OCI-LY7 (cell line): ENCODE measurements around the gene KNCN. TPM values are rescaled to one million over a fixed set of nuclear protein-coding genes. Genes with fewer than 3 reads are reported as not detected.

ENCODE experiments used
- BruUV-seq: library from RNA; stranded (reverse); fragments of 400-500 nt; replicated peaks from 2 replicates; lab custom pipeline; 2021; lab: Mats Ljungman, UMichigan
- CTCF ChIA-PET: fragments of 300-600 bp; sonication (Branson Sonifier 250); formaldehyde crosslinking; loops from one replicate; lab custom pipeline; 2022; ENCODE audit warnings: antibody characterized with exemption; ENCODE audit not compliant: unreplicated experiment; lab: Charles Lee
- POLR2A ChIA-PET: fragments of 300-600 bp; sonication (Branson Sonifier 250); formaldehyde crosslinking; loops from one replicate; lab custom pipeline; 2022; ENCODE audit warnings: antibody characterized with exemption; lab: Charles Lee
- DNase-seq: peaks from one replicate; pipeline ENCODE4 v3.0.0-alpha.2; 2015; ENCODE audit warnings: low spot score
- H2AFZ ChIP-seq: fragments of 200-600 bp; sonication (generic), shearing (Covaris generic); 2 replicates; pipeline ENCODE4 v1.6.1; 2014; ENCODE audit warnings: mild to moderate bottlenecking, antibody characterized with exemption, low read length, moderate library complexity
- H3K27ac ChIP-seq: fragments of 200-600 bp; sonication (generic); 2 replicates; pipeline ENCODE4 v1.5.1; 2014; ENCODE audit warnings: mixed run types, low read depth, mild to moderate bottlenecking, moderate library complexity, low read length, inconsistent platforms; ENCODE audit not compliant: poor library complexity, severe bottlenecking
- H3K36me3 ChIP-seq: fragments of 200-600 bp; sonication (generic); 2 replicates; pipeline ENCODE4 v1.6.1; 2014; ENCODE audit warnings: mild to moderate bottlenecking, antibody characterized with exemption, low read length, moderate library complexity, mixed read lengths; ENCODE audit not compliant: insufficient read depth
- H3K4me1 ChIP-seq: fragments of 200-600 bp; sonication (generic); 2 replicates; pipeline ENCODE4 v1.5.1; 2014; ENCODE audit warnings: mild to moderate bottlenecking, low read length; ENCODE audit not compliant: insufficient read depth, poor library complexity, severe bottlenecking
- H3K4me2 ChIP-seq: fragments of 200-600 bp; sonication (generic); 2 replicates; pipeline ENCODE4 v1.6.1; 2014; ENCODE audit warnings: mild to moderate bottlenecking, low read length
- H3K4me3 ChIP-seq: fragments of 200-600 bp; sonication (generic); 2 replicates; pipeline ENCODE4 v1.5.1; 2014; ENCODE audit warnings: mild to moderate bottlenecking, low read depth, low read length; ENCODE audit not compliant: poor library complexity, severe bottlenecking
- H3K79me2 ChIP-seq: fragments of 200-600 bp; sonication (generic); 2 replicates; pipeline ENCODE4 v1.6.1; 2016; ENCODE audit warnings: low read depth, mild to moderate bottlenecking, low read length, moderate library complexity, mixed read lengths; ENCODE audit not compliant: insufficient read depth
- H3K9me2 ChIP-seq: fragments of 200-600 bp; sonication (generic); 2 replicates; pipeline ENCODE4 v1.6.1; 2016; ENCODE audit warnings: mild to moderate bottlenecking, low read length, mixed read lengths; ENCODE audit not compliant: insufficient read depth
- H3K9me3 ChIP-seq: fragments of 200-600 bp; sonication (generic); 2 replicates; pipeline ENCODE4 v1.6.1; 2014; ENCODE audit warnings: mild to moderate bottlenecking, mixed run types, low read length, mixed read lengths
- H4K20me1 ChIP-seq: fragments of 200-600 bp; sonication (generic); 2 replicates; pipeline ENCODE4 v1.6.1; 2014; ENCODE audit warnings: mild to moderate bottlenecking, antibody characterized with exemption, low read length, moderate library complexity, mixed read lengths; ENCODE audit not compliant: insufficient read depth
- EZH2phosphoT487 ChIP-seq: fragments of 200-600 bp; sonication (generic); IDR thresholded peaks from 2 replicates; pipeline ENCODE4 v1.6.1; 2018; ENCODE audit warnings: low read depth, borderline replicate concordance, mild to moderate bottlenecking, mixed run types, antibody characterized with exemption, low read length, moderate library complexity, mixed read lengths
- intact Hi-C: fragments of 100-400 bp; cut with micrococcal nuclease; formaldehyde crosslinking; loops from one replicate; pipeline ENCODE4 v1.10.0; 2022; ENCODE audit not compliant: unreplicated experiment
- total RNA-seq, 2 experiments: library from RNA; depleted of rRNA in 1 of 2; stranded (reverse); fragments of >200 nt in 1 of 2; shearing (Covaris generic) in 1 of 2; gene quantifications; 2 replicates each; pipeline ENCODE4 v1.2.3, GENCODE V29; 2014 to 2022
- TF ChIP-seq, protein P1 (sequence below): fragments of 200-600 bp; sonication (generic); conservative IDR thresholded peaks from 2 replicates; pipeline ENCODE4 v1.5.1; 2014; ENCODE audit warnings: mild to moderate bottlenecking, antibody characterized with exemption, low read length, moderate library complexity, mixed read lengths

The KNCN gene
- total RNA-seq, 2 experiments from 2014 or later, result not detected

DNA sequence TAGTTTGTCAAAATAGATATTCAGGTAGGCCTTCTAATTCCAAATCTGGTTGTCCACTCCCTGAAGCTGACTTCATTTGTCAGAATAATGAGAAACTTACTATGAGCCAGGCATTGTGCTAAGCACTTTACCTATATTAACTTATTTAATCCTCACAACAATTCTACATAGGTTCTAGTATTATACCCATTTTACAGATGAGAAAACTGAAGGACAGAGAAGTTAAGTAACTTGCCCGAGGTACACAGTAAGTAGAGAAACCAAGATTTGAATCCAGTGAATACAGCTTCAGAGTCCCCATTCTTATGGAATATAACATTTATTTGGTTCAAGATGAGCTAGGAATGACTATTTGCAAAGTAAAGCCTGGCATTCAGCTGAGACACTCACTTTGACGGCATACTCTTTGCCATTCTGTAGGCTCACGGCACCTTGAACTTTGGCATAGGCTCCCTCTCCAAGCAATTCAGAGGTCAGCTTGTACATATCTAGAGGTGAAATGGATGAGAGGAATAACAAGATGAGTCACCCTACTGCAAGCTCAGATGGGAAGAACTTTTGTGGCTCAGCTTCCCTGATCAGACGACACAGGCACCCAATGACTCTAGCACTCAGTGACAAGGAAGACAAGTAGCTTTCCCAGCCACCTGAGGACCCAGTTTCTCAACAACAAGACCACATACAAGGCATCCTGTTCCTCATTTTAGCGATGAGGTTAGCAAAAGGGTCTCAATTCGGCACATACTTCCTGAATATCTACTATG is 28.9 kb upstream of the KNCN start:
- CTCF ChIA-PET, result no interaction called here

DNA sequence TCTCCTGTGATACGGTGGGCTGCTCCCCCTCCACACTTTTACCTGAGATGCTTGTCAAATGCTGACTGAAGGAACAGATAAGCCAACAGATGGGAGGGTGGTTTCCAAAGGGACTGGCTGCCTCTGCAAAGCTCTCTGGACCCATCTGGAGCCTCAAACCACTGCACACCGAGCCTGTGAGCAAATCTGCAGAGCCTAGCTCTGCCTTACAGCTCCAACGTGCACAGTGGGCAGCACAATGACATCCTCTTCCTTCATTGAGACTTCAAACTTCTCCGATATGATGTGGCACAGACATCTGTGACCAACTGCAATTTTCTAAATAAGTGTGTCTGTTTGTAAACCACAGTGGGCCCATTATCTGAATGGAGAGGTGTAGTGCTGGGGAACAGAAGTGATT is 26.2 kb upstream of the KNCN start:
- peaks cover 17% of the 10 kb centered on the region; the same call in 1 of the 2 replicates for H3K36me3 ChIP-seq
- TF ChIP-seq EZH2phosphoT487, result no peak
- no TSS peak for BruUV-seq
- H3K4me3 ChIP-seq, result no peak overlapping the region
- H3K9me3 ChIP-seq, result no peaks in the 10 kb centered on the region
- DNase-seq, result no peak
- no peaks in the 10 kb centered on the region for H3K79me2 ChIP-seq
- H3K4me2 ChIP-seq, result no peak overlapping the region
- CTCF ChIA-PET, result no interaction called here
- POLR2A ChIA-PET, result interaction anchor here (0.8 kb wide), 1 partner anchor 19 kb away, joined by 4 read pairs; no protein-coding TSS in a partner anchor
- H3K27ac ChIP-seq, result no peak overlapping the region
- no peaks in the 10 kb centered on the region for H3K9me2 ChIP-seq
- no peaks in the 10 kb centered on the region for H4K20me1 ChIP-seq
- no peak overlapping the region for H2AFZ ChIP-seq
- no peaks in the 10 kb centered on the region for H3K4me1 ChIP-seq
- intact Hi-C loops, result no loop called here

More for the DNA sequence above, 28.9 kb upstream of the KNCN start:
- peaks cover 17% of the 10 kb centered on the region; the same call in 1 of the 2 replicates for H3K36me3 ChIP-seq
- no peak overlapping the region for H3K4me2 ChIP-seq
- no peaks in the 10 kb centered on the region for H3K9me3 ChIP-seq
- H3K27ac ChIP-seq, result no peak overlapping the region
- intact Hi-C loops, result no loop called here
- H3K4me3 ChIP-seq, result no peak overlapping the region
- H3K79me2 ChIP-seq, result no peaks in the 10 kb centered on the region
- no peak for TF ChIP-seq EZH2phosphoT487
- TF ChIP-seq, protein P1, sequence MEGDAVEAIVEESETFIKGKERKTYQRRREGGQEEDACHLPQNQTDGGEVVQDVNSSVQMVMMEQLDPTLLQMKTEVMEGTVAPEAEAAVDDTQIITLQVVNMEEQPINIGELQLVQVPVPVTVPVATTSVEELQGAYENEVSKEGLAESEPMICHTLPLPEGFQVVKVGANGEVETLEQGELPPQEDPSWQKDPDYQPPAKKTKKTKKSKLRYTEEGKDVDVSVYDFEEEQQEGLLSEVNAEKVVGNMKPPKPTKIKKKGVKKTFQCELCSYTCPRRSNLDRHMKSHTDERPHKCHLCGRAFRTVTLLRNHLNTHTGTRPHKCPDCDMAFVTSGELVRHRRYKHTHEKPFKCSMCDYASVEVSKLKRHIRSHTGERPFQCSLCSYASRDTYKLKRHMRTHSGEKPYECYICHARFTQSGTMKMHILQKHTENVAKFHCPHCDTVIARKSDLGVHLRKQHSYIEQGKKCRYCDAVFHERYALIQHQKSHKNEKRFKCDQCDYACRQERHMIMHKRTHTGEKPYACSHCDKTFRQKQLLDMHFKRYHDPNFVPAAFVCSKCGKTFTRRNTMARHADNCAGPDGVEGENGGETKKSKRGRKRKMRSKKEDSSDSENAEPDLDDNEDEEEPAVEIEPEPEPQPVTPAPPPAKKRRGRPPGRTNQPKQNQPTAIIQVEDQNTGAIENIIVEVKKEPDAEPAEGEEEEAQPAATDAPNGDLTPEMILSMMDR, result no peak
- H3K4me1 ChIP-seq, result no peaks in the 10 kb centered on the region
- DNase-seq, result no peak
- H3K9me2 ChIP-seq, result no peaks in the 10 kb centered on the region
- POLR2A ChIA-PET, result no interaction called here
- BruUV-seq, result no TSS peak
- H4K20me1 ChIP-seq, result no peaks in the 10 kb centered on the region
- H2AFZ ChIP-seq, result no peak overlapping the region

GRCh38 chr1:46576596-46576995 is 25.1 kb upstream of the KNCN start:
- intact Hi-C loops, result no loop called here
- Histone ChIP-seq H2AFZ (no peak overlapping the region), H3K4me1 (no peaks in the 10 kb centered on the region), H3K79me2 (no peaks in the 10 kb centered on the region), H4K20me1 (no peaks in the 10 kb centered on the region), H3K27ac (no peak overlapping the region), H3K9me3 (no peaks in the 10 kb centered on the region), H3K4me2 (no peak overlapping the region), H3K36me3 (peaks cover 12% of the 10 kb centered on the region; the same call in 1 of the 2 replicates), H3K9me2 (no peaks in the 10 kb centered on the region), H3K4me3 (no peak overlapping the region)
- ChIA-PET POLR2A (interaction anchor here (0.7 kb wide), 1 partner anchor 91 kb away, joined by 3 read pairs; no protein-coding TSS in a partner anchor), CTCF (no interaction called here)
- TF ChIP-seq, protein P1, result no peak
- TF ChIP-seq EZH2phosphoT487, result no peak
- BruUV-seq, result no TSS peak
- DNase-seq, result no peak
